K562 (cell line): Measurements from ENCODE around the gene AGTR1.

Experiments used
- ARID4B ChIP-seq: sonication (generic); formaldehyde crosslinking; IDR thresholded peaks from 2 replicates; pipeline ENCODE4 v1.8.0; 2022; ENCODE audit warnings: mild to moderate bottlenecking, missing genetic modification reagents
- BDP1 ChIP-seq: IDR thresholded peaks from 3 replicates; pipeline ENCODE4 v1.6.1; 2011; ENCODE audit not compliant: insufficient read length, insufficient read depth
- CCAR2 ChIP-seq: fragments of 200-400 bp; formaldehyde crosslinking; IDR thresholded peaks from 2 replicates; pipeline ENCODE4 v1.6.1; 2017; ENCODE audit warnings: mild to moderate bottlenecking, low read depth, low read length
- NFE2L1 ChIP-seq: fragments of 450-650 bp; IDR thresholded peaks from 2 replicates; pipeline ENCODE4 v1.6.1; 2016; ENCODE audit warnings: missing genetic modification characterization, low read depth, mild to moderate bottlenecking, missing compliant biosample characterization, moderate library complexity, borderline replicate concordance
- PHTF2 ChIP-seq: fragments of 250-450 bp; sonication (Bioruptor Pico); IDR thresholded peaks from 2 replicates; pipeline ENCODE4 v1.5.0; 2021; ENCODE audit warnings: mild to moderate bottlenecking
- POLR2A ChIP-seq: fragments of 450-650 bp; conservative IDR thresholded peaks from 2 replicates; pipeline ENCODE4 v1.6.1; 2016
- POLR2AphosphoS5 ChIP-seq: IDR thresholded peaks from 2 replicates; pipeline ENCODE4 v1.6.1; 2011; ENCODE audit warnings: mild to moderate bottlenecking, low read depth, low read length, moderate library complexity; ENCODE audit not compliant: control insufficient read depth, insufficient read depth
- SIN3A ChIP-seq, 2 experiments: fragments of 150-350 bp in 1 of 2; IDR thresholded peaks; 2 replicates each; pipeline ENCODE4 v1.6.1; 2011 to 2016; ENCODE audit warnings: borderline replicate concordance in 2 of 2, low read depth in 2 of 2, low read length in 2 of 2, mild to moderate bottlenecking in 2 of 2, moderate library complexity in 2 of 2; ENCODE audit not compliant: control insufficient read depth in 1 of 2
- SMAD4 ChIP-seq: fragments of 250-450 bp; sonication (Bioruptor Pico); conservative IDR thresholded peaks from 2 replicates; pipeline ENCODE4 v1.8.0; 2021; ENCODE audit warnings: inconsistent platforms, mild to moderate bottlenecking, moderate library complexity
- TSHZ1 ChIP-seq: fragments of 250-450 bp; sonication (Bioruptor Pico); IDR thresholded peaks from 2 replicates; pipeline ENCODE4 v1.4.0; 2020; ENCODE audit warnings: mild to moderate bottlenecking, moderate library complexity
- YY1 ChIP-seq, 3 experiments: IDR thresholded peaks; 2 replicates each; pipeline ENCODE4 v1.6.1; 2011; ENCODE audit warnings: low read length in 2 of 3, mild to moderate bottlenecking in 2 of 3, moderate library complexity in 2 of 3, borderline replicate concordance in 1 of 3, control low read depth in 1 of 3, low read depth in 1 of 3; ENCODE audit not compliant: insufficient read depth in 3 of 3, insufficient replicate concordance in 2 of 3, control insufficient read depth in 1 of 3, insufficient read length in 1 of 3; ENCODE audit errors: extremely low read depth in 1 of 3
- ZNF766 ChIP-seq: fragments of 200-800 bp; sonication (Bioruptor generic); conservative IDR thresholded peaks from 2 replicates; pipeline ENCODE4 v1.6.1; 2016; ENCODE audit warnings: missing genetic modification characterization, missing compliant biosample characterization
- TF ChIP-seq, protein P1 (sequence below), 3 experiments: IDR thresholded peaks in 2 of 3; conservative IDR thresholded peaks in 1 of 3; 2 replicates each; pipeline ENCODE4 v1.5.1; 2011 to 2012; ENCODE audit warnings: low read length in 3 of 3, mild to moderate bottlenecking in 3 of 3, control low read depth in 2 of 3, improper control_type of control experiment in 1 of 3, inconsistent platforms in 1 of 3, low read depth in 1 of 3, mixed read lengths in 1 of 3, moderate library complexity in 1 of 3; ENCODE audit not compliant: insufficient read depth in 2 of 3
- TF ChIP-seq, protein P2 (sequence below), 2 experiments: fragments of 450-650 bp; formaldehyde crosslinking in 1 of 2; IDR thresholded peaks; 2 replicates each; pipeline versions ENCODE4 v1.4.0 to v1.6.1; 2014 to 2020; ENCODE audit warnings: mild to moderate bottlenecking in 2 of 2, borderline replicate concordance in 1 of 2, low read depth in 1 of 2

DNA sequence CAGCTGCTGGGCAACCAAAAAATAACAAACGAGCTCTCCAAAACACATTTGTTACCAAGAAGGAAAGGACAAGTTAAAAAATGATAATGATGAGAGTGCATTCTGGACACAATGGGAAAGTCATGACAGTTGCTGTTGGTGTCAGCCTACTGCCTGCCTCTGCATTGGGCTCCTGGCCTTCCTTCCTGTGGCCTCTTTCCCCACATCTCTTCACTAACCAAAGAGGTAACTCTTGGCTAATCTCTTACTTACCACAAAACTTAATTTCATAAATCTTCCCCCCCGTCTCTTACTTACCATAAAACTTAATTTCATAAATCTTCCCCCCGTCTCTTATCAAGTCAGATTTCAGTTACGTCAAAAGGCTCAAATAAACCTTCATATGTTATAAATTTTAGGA, 58.6 kb downstream of the AGTR1 start:
- TF ChIP-seq, protein P1, sequence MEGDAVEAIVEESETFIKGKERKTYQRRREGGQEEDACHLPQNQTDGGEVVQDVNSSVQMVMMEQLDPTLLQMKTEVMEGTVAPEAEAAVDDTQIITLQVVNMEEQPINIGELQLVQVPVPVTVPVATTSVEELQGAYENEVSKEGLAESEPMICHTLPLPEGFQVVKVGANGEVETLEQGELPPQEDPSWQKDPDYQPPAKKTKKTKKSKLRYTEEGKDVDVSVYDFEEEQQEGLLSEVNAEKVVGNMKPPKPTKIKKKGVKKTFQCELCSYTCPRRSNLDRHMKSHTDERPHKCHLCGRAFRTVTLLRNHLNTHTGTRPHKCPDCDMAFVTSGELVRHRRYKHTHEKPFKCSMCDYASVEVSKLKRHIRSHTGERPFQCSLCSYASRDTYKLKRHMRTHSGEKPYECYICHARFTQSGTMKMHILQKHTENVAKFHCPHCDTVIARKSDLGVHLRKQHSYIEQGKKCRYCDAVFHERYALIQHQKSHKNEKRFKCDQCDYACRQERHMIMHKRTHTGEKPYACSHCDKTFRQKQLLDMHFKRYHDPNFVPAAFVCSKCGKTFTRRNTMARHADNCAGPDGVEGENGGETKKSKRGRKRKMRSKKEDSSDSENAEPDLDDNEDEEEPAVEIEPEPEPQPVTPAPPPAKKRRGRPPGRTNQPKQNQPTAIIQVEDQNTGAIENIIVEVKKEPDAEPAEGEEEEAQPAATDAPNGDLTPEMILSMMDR (IDR thresholded peaks at IDR 0.05 in 2 of 3, conservative IDR thresholded peaks at IDR 0.05 in 1 of 3; ENCODE audit: insufficient read depth in 2 of 3, low read depth in 1 of 3, low read length in 3 of 3) = no peak
- no peak for TF ChIP-seq TSHZ1
- TF ChIP-seq ARID4B (CRISPR knock-in tag) = no peak
- no peak for TF ChIP-seq POLR2AphosphoS5
- TF ChIP-seq ZNF766 (CRISPR knock-in tag) = no peak
- TF ChIP-seq, protein P2, sequence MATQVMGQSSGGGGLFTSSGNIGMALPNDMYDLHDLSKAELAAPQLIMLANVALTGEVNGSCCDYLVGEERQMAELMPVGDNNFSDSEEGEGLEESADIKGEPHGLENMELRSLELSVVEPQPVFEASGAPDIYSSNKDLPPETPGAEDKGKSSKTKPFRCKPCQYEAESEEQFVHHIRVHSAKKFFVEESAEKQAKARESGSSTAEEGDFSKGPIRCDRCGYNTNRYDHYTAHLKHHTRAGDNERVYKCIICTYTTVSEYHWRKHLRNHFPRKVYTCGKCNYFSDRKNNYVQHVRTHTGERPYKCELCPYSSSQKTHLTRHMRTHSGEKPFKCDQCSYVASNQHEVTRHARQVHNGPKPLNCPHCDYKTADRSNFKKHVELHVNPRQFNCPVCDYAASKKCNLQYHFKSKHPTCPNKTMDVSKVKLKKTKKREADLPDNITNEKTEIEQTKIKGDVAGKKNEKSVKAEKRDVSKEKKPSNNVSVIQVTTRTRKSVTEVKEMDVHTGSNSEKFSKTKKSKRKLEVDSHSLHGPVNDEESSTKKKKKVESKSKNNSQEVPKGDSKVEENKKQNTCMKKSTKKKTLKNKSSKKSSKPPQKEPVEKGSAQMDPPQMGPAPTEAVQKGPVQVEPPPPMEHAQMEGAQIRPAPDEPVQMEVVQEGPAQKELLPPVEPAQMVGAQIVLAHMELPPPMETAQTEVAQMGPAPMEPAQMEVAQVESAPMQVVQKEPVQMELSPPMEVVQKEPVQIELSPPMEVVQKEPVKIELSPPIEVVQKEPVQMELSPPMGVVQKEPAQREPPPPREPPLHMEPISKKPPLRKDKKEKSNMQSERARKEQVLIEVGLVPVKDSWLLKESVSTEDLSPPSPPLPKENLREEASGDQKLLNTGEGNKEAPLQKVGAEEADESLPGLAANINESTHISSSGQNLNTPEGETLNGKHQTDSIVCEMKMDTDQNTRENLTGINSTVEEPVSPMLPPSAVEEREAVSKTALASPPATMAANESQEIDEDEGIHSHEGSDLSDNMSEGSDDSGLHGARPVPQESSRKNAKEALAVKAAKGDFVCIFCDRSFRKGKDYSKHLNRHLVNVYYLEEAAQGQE (IDR thresholded peaks at IDR 0.05; ENCODE audit: borderline replicate concordance) = no peak
- TF ChIP-seq, protein P2 (CRISPR knock-in tag; IDR thresholded peaks at IDR 0.05; ENCODE audit: low read depth) = no peak
- no peak for TF ChIP-seq BDP1
- no peak for TF ChIP-seq SMAD4 (CRISPR knock-in tag)
- no peak for TF ChIP-seq YY1 (IDR thresholded peaks at IDR 0.05; ENCODE audit: borderline replicate concordance in 1 of 3, control insufficient read depth in 1 of 3, extremely low read depth in 1 of 3, insufficient read depth in 3 of 3, insufficient read length in 1 of 3, insufficient replicate concordance in 2 of 3, low read depth in 1 of 3, low read length in 2 of 3)
- TF ChIP-seq SIN3A (IDR thresholded peaks at IDR 0.05; ENCODE audit: borderline replicate concordance in 2 of 2, control insufficient read depth in 1 of 2, low read depth in 2 of 2, low read length in 2 of 2) = no peak
- no peak for TF ChIP-seq PHTF2 (CRISPR knock-in tag)
- TF ChIP-seq POLR2A = no peak
- no peak for TF ChIP-seq CCAR2
- TF ChIP-seq NFE2L1 (tag) = no peak
